ENCODE data around the gene TSPAN18. TPM values are rescaled to one million over a fixed set of nuclear protein-coding genes. Genes with fewer than 3 reads are reported as not detected.

The TSPAN18 gene
- total RNA-seq, 2 experiments from 2014 or later: 0.85 to 0.92 TPM

GRCh38 chr11:44795803-44796535, 69.2 kb downstream of the TSPAN18 start:
- no peak for ATAC-seq
- H3K4me3 Mint-ChIP-seq: no peak overlapping the region
- H3K4me1 Mint-ChIP-seq (ENCODE audit: low read depth): no peaks in the 10 kb centered on the region
- no peaks in the 10 kb centered on the region for H3K36me3 Mint-ChIP-seq (ENCODE audit: low read depth)
- H3K27ac Mint-ChIP-seq: no peak overlapping the region
- TF ChIP-seq, protein P1, sequence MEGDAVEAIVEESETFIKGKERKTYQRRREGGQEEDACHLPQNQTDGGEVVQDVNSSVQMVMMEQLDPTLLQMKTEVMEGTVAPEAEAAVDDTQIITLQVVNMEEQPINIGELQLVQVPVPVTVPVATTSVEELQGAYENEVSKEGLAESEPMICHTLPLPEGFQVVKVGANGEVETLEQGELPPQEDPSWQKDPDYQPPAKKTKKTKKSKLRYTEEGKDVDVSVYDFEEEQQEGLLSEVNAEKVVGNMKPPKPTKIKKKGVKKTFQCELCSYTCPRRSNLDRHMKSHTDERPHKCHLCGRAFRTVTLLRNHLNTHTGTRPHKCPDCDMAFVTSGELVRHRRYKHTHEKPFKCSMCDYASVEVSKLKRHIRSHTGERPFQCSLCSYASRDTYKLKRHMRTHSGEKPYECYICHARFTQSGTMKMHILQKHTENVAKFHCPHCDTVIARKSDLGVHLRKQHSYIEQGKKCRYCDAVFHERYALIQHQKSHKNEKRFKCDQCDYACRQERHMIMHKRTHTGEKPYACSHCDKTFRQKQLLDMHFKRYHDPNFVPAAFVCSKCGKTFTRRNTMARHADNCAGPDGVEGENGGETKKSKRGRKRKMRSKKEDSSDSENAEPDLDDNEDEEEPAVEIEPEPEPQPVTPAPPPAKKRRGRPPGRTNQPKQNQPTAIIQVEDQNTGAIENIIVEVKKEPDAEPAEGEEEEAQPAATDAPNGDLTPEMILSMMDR (IDR thresholded peaks at IDR 0.05): no peak
- H3K9me3 Mint-ChIP-seq: no peaks in the 10 kb centered on the region
- intact Hi-C loops (cut with micrococcal nuclease): no loop called here
- ChIA-PET POLR2A (no interaction called here), CTCF (interaction anchor here (2.5 kb wide), 1 partner anchor 21 kb away, joined by 10 read pairs; no protein-coding TSS in a partner anchor)
- DNase-seq: no peak
- H3K27me3 Mint-ChIP-seq: no peaks in the 10 kb centered on the region

DNA sequence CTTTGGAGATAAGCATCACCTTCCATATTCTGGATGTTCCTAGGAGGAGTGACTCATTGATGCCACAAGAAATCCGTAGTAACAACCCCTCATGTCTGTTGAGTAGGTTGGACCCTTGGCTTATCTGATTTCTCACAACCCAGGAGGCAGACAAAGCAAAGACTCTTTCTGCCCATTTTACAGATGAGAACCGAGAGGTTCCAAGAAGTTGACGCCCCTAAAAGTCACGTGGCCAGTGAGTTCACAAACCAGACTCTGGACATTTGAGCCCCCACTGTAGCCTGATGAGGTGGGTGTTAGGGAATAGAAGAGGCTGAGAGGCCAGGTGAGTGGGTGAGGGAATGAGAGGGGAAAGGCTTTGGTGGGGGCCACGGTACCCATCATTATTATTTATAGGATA, 70.3 kb downstream of the TSPAN18 start:
- ChIA-PET POLR2A (no interaction called here), CTCF (no interaction called here)
- ATAC-seq (no peak), DNase-seq (no peak)
- TF ChIP-seq, protein P1 (IDR thresholded peaks at IDR 0.05): no peak
- Mint-ChIP-seq H3K4me1 (ENCODE audit: low read depth) (no peaks in the 10 kb centered on the region), H3K36me3 (ENCODE audit: low read depth) (no peaks in the 10 kb centered on the region), H3K4me3 (no peak overlapping the region), H3K9me3 (no peaks in the 10 kb centered on the region), H3K27ac (no peak overlapping the region), H3K27me3 (no peaks in the 10 kb centered on the region)
- intact Hi-C loops (cut with micrococcal nuclease): no loop called here

GRCh38 chr11:44797886-44798606, 71.3 kb downstream of the TSPAN18 start:
- Mint-ChIP-seq H3K4me3 (no peak overlapping the region), H3K36me3 (ENCODE audit: low read depth) (no peaks in the 10 kb centered on the region), H3K9me3 (no peaks in the 10 kb centered on the region), H3K4me1 (ENCODE audit: low read depth) (no peaks in the 10 kb centered on the region), H3K27me3 (no peaks in the 10 kb centered on the region), H3K27ac (no peak overlapping the region)
- ATAC-seq: no peak
- POLR2A ChIA-PET: no interaction called here
- TF ChIP-seq, protein P1 (IDR thresholded peaks at IDR 0.05): no peak
- CTCF ChIA-PET: no interaction called here
- intact Hi-C loops (cut with micrococcal nuclease): no loop called here
- DNase-seq: no peak

GRCh38 chr11:44798607-44798972, 71.8 kb downstream of the TSPAN18 start:
- Mint-ChIP-seq H3K27me3 (no peaks in the 10 kb centered on the region), H3K27ac (no peak overlapping the region), H3K9me3 (no peaks in the 10 kb centered on the region), H3K4me1 (ENCODE audit: low read depth) (no peaks in the 10 kb centered on the region), H3K4me3 (no peak overlapping the region), H3K36me3 (ENCODE audit: low read depth) (no peaks in the 10 kb centered on the region)
- POLR2A ChIA-PET: no interaction called here
- DNase-seq (no peak), ATAC-seq (no peak)
- CTCF ChIA-PET: no interaction called here
- intact Hi-C loops (cut with micrococcal nuclease): no loop called here
- TF ChIP-seq, protein P1 (IDR thresholded peaks at IDR 0.05): no peak

DNA sequence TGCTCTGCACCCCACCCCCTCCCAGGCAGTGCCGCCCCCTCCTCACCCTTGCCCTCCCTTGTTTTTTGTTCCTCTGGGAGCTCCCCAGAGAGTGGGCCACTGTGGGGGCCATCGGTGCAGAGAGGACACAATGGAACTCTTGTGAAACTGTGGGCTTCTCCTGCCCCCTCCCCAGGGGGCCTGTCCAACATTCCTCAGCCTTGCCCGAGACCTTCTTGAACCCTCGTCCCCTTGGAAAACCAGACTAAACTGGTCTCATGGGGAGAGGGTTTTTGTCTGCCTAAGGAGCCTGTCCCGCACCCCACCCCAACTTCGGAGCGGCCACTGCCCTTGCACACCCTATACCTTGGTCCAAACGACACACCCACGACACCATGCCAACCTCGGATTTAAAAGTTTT, 72.2 kb downstream of the TSPAN18 start:
- no peak overlapping the region for H3K4me3 Mint-ChIP-seq
- TF ChIP-seq, protein P1 (IDR thresholded peaks at IDR 0.05): no peak
- no peaks in the 10 kb centered on the region for H3K27me3 Mint-ChIP-seq
- ChIA-PET POLR2A (no interaction called here), CTCF (no interaction called here)
- DNase-seq (no peak), ATAC-seq (no peak)
- no peaks in the 10 kb centered on the region for H3K9me3 Mint-ChIP-seq
- intact Hi-C loops (cut with micrococcal nuclease): no loop called here
- H3K27ac Mint-ChIP-seq: no peak overlapping the region
- H3K4me1 Mint-ChIP-seq (ENCODE audit: low read depth): no peaks in the 10 kb centered on the region
- H3K36me3 Mint-ChIP-seq (ENCODE audit: low read depth): no peaks in the 10 kb centered on the region

Measured in activated CD8-positive, alpha-beta T cell treated with anti-CD3 and anti-CD28 coated beads for 36 hours (primary cell).